ENCODE measurements around the gene U2AF2.

DNA sequence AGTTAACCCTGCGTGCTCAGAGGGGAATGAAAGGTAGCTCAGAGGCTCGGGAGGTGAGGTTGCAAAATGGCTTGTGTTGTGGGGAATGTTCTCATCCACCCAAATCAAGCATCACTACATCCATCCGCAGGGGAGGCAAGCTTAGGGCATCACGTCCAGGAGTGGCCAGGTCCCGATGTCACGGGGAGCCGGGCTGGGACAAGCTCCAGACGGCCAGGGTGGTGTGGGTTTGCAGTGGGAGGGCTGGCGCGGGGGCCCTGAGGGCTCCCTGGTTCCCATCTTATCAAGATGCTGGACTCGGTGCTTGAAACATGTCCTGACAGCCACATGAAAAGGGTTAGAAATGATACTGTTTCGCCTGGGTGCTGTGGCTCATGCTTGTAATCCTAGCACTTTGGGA lies 46.0 kb downstream of the U2AF2 start:
- TF ChIP-seq, protein P1, sequence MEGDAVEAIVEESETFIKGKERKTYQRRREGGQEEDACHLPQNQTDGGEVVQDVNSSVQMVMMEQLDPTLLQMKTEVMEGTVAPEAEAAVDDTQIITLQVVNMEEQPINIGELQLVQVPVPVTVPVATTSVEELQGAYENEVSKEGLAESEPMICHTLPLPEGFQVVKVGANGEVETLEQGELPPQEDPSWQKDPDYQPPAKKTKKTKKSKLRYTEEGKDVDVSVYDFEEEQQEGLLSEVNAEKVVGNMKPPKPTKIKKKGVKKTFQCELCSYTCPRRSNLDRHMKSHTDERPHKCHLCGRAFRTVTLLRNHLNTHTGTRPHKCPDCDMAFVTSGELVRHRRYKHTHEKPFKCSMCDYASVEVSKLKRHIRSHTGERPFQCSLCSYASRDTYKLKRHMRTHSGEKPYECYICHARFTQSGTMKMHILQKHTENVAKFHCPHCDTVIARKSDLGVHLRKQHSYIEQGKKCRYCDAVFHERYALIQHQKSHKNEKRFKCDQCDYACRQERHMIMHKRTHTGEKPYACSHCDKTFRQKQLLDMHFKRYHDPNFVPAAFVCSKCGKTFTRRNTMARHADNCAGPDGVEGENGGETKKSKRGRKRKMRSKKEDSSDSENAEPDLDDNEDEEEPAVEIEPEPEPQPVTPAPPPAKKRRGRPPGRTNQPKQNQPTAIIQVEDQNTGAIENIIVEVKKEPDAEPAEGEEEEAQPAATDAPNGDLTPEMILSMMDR (IDR thresholded peaks at IDR 0.05): no peak
- TF ChIP-seq POLR2AphosphoS5 (IDR thresholded peaks at IDR 0.05) (no peak), POLR2A (IDR thresholded peaks at IDR 0.05; ENCODE audit: low read depth) (no peak), EP300 (IDR thresholded peaks at IDR 0.05) (no peak)
